H1 (cell line): ENCODE data around the gene CLDN7. TPM values are rescaled to one million over a fixed set of nuclear protein-coding genes. Genes with fewer than 3 reads are reported as not detected.

Experiments used
- CTCF ChIA-PET: fragments of 300-600 bp; sonication (Branson Sonifier 250); formaldehyde crosslinking; loops from one replicate; lab custom pipeline; 2021; ENCODE audit not compliant: partially characterized antibody; lab: Charles Lee
- POLR2A ChIA-PET: fragments of 300-600 bp; sonication (Branson Sonifier 250); formaldehyde crosslinking; loops from one replicate; lab custom pipeline; 2021; ENCODE audit warnings: inconsistent platforms; ENCODE audit not compliant: partially characterized antibody; lab: Charles Lee
- DNase-seq, 2 experiments: peaks; one replicate each; pipeline versions ENCODE4 v3.0.0 to v3.0.0-alpha.2; 2010 to 2022; ENCODE audit warnings: low spot score in 2 of 2, low read depth in 1 of 2, mixed read lengths in 1 of 2
- FAIRE-seq: peaks from 2 replicates; lab custom pipeline; 2011; peaks lifted over from hg19 to GRCh38; lab: Jason Lieb, UNC
- H2AFZ ChIP-seq: 2 replicates; pipeline ENCODE4 v1.8.1; 2012; ENCODE audit warnings: low read length, inconsistent platforms
- H2AK5ac ChIP-seq: 2 replicates; pipeline ENCODE4 v1.6.1; 2013; ENCODE audit warnings: low read depth, low read length
- H2BK120ac ChIP-seq: replicated peaks from 2 replicates; pipeline ENCODE3; 2013; ENCODE audit warnings: low read depth, low read length, inconsistent platforms
- H2BK12ac ChIP-seq: 2 replicates; pipeline ENCODE4 v1.6.1; 2013; ENCODE audit warnings: low read depth, low read length
- H2BK15ac ChIP-seq: 2 replicates; pipeline ENCODE4 v1.6.1; 2013; ENCODE audit warnings: low read length
- H2BK20ac ChIP-seq: 2 replicates; pipeline ENCODE4 v1.6.1; 2013; ENCODE audit warnings: low read length
- H2BK5ac ChIP-seq: 2 replicates; pipeline ENCODE4 v1.6.1; 2013; ENCODE audit warnings: low read depth, low read length
- H3K14ac ChIP-seq: 2 replicates; pipeline ENCODE4 v1.6.1; 2013; ENCODE audit warnings: inconsistent platforms; ENCODE audit not compliant: insufficient read length
- H3K18ac ChIP-seq: 2 replicates; pipeline ENCODE4 v1.6.1; 2013; ENCODE audit warnings: low read length; ENCODE audit errors: extremely low read depth
- H3K23ac ChIP-seq: 2 replicates; pipeline ENCODE4 v1.6.1; 2013; ENCODE audit warnings: inconsistent platforms; ENCODE audit not compliant: insufficient read length
- H3K23me2 ChIP-seq: 2 replicates; pipeline ENCODE4 v1.6.1; 2013; ENCODE audit warnings: low read depth, low read length
- H3K27ac ChIP-seq: 2 replicates; pipeline ENCODE4 v1.6.1; 2011; ENCODE audit warnings: low read depth, low read length, inconsistent platforms
- H3K27me3 ChIP-seq, 4 experiments: replicated peaks in 1 of 4; 1 replicate in 1 of 4; 2 replicates in 3 of 4; pipeline versions ENCODE4 v1.6.1 to v1.8.1; 2011 to 2013; ENCODE audit warnings: low read length in 3 of 4, mild to moderate bottlenecking in 3 of 4, inconsistent platforms in 2 of 4, mixed read lengths in 2 of 4, moderate library complexity in 1 of 4; ENCODE audit not compliant: control insufficient read depth in 3 of 4, insufficient read depth in 3 of 4; ENCODE audit errors: extremely low read depth in 1 of 4
- H3K36me3 ChIP-seq, 4 experiments: 2 replicates each; pipeline versions ENCODE4 v1.6.1 to v1.8.1; 2011 to 2013; ENCODE audit warnings: mild to moderate bottlenecking in 4 of 4, low read length in 3 of 4, moderate library complexity in 2 of 4, control low read depth in 1 of 4, inconsistent platforms in 1 of 4; ENCODE audit not compliant: insufficient read depth in 4 of 4, control insufficient read depth in 2 of 4
- H3K4ac ChIP-seq: replicated peaks from 2 replicates; pipeline ENCODE3; 2013; ENCODE audit warnings: low read length, low read depth, mixed read lengths, inconsistent platforms; ENCODE audit not compliant: insufficient read length
- H3K4me1 ChIP-seq, 4 experiments: replicated peaks in 1 of 4; 1 replicate in 1 of 4; 2 replicates in 3 of 4; pipeline versions ENCODE4 v1.6.1 to v1.8.1; 2011 to 2013; ENCODE audit warnings: low read length in 3 of 4, inconsistent platforms in 2 of 4, mixed read lengths in 1 of 4; ENCODE audit not compliant: insufficient read depth in 4 of 4, control insufficient read depth in 3 of 4
- H3K4me2 ChIP-seq, 2 experiments: 2 replicates each; pipeline versions ENCODE4 v1.6.1 to v1.8.1; 2011 to 2013; ENCODE audit warnings: low read depth in 2 of 2, low read length in 2 of 2, control low read depth in 1 of 2, inconsistent platforms in 1 of 2, mild to moderate bottlenecking in 1 of 2; ENCODE audit not compliant: insufficient read depth in 1 of 2
- H3K4me3 ChIP-seq, 4 experiments: fragments of 200-600, 300-600 bp in 1 of 4; sonication (generic), shearing (Covaris generic), sonication (Bioruptor Twin) in 1 of 4; 2 replicates each; pipeline versions ENCODE4 v1.5.1 to v1.8.1; 2011 to 2016; ENCODE audit warnings: low read length in 4 of 4, low read depth in 3 of 4, control low read depth in 2 of 4, inconsistent platforms in 2 of 4, mild to moderate bottlenecking in 2 of 4, mixed read lengths in 1 of 4, moderate library complexity in 1 of 4; ENCODE audit not compliant: insufficient read depth in 2 of 4; ENCODE audit errors: extremely low read depth in 1 of 4
- H3K56ac ChIP-seq: replicated peaks from 2 replicates; pipeline ENCODE3; 2013; ENCODE audit warnings: low read depth, mild to moderate bottlenecking, mixed read lengths, low read length, inconsistent platforms; ENCODE audit not compliant: insufficient read length
- H3K79me1 ChIP-seq: 2 replicates; pipeline ENCODE4 v1.6.1; 2013; ENCODE audit warnings: low read depth, low read length, control low read depth
- H3K79me2 ChIP-seq, 2 experiments: 2 replicates each; pipeline versions ENCODE4 v1.6.1 to v1.8.1; 2012 to 2013; ENCODE audit warnings: low read length in 2 of 2, mild to moderate bottlenecking in 2 of 2, inconsistent platforms in 1 of 2; ENCODE audit not compliant: insufficient read depth in 2 of 2, control insufficient read depth in 1 of 2
- H3K9ac ChIP-seq, 4 experiments: replicated peaks in 1 of 4; 1 replicate in 1 of 4; 2 replicates in 3 of 4; pipeline versions ENCODE4 v1.6.1 to v1.8.1; 2011 to 2013; ENCODE audit warnings: low read depth in 3 of 4, low read length in 3 of 4, control low read depth in 2 of 4, mild to moderate bottlenecking in 2 of 4, moderate library complexity in 2 of 4, inconsistent platforms in 1 of 4; ENCODE audit errors: extremely low read depth in 1 of 4
- H3K9me3 ChIP-seq, 2 experiments: 2 replicates each; pipeline versions ENCODE4 v1.6.1 to v1.8.1; 2012 to 2013; ENCODE audit warnings: mild to moderate bottlenecking in 2 of 2, moderate library complexity in 2 of 2, control low read depth in 1 of 2, inconsistent platforms in 1 of 2, low read depth in 1 of 2, low read length in 1 of 2, mixed read lengths in 1 of 2; ENCODE audit not compliant: insufficient read depth in 2 of 2
- H4K20me1 ChIP-seq, 2 experiments: replicated peaks in 1 of 2; 2 replicates each; pipeline versions ENCODE3 to v1.8.1; 2011 to 2013; ENCODE audit warnings: inconsistent platforms in 2 of 2, low read length in 2 of 2, mild to moderate bottlenecking in 1 of 2; ENCODE audit not compliant: insufficient read depth in 2 of 2, control insufficient read depth in 1 of 2
- H4K5ac ChIP-seq: 2 replicates; pipeline ENCODE4 v1.6.1; 2013; ENCODE audit warnings: low read length, low read depth, mixed read lengths, inconsistent platforms; ENCODE audit not compliant: insufficient read length
- H4K8ac ChIP-seq: 2 replicates; pipeline ENCODE4 v1.8.0; 2013; ENCODE audit warnings: mild to moderate bottlenecking, moderate library complexity, low read length, inconsistent platforms; ENCODE audit not compliant: insufficient read depth; ENCODE audit errors: extremely low read depth
- H4K91ac ChIP-seq: replicated peaks from 2 replicates; pipeline ENCODE3; 2013; ENCODE audit warnings: low read length, mixed read lengths, inconsistent platforms; ENCODE audit not compliant: insufficient read length
- E2F6 ChIP-seq: IDR thresholded peaks from 2 replicates; pipeline ENCODE4 v1.6.1; 2012; ENCODE audit warnings: inconsistent platforms
- EGR1 ChIP-seq: IDR thresholded peaks from 2 replicates; pipeline ENCODE4 v1.6.1; 2011; ENCODE audit warnings: low read depth, low read length, borderline replicate concordance
- POU5F1 ChIP-seq: IDR thresholded peaks from 2 replicates; pipeline ENCODE4 v1.6.1; 2011; ENCODE audit warnings: low read depth, mild to moderate bottlenecking, low read length, moderate library complexity
- RBBP5 ChIP-seq: IDR thresholded peaks from 2 replicates; pipeline ENCODE4 v1.7.1; 2012; ENCODE audit warnings: low read depth, mild to moderate bottlenecking, inconsistent platforms, low read length, moderate library complexity, borderline replicate concordance
- RFX5 ChIP-seq: IDR thresholded peaks from 2 replicates; pipeline ENCODE4 v1.6.1; 2011; ENCODE audit warnings: low read depth, low read length, improper control_type of control experiment, borderline replicate concordance
- SIN3A ChIP-seq, 2 experiments: IDR thresholded peaks in 1 of 2; conservative IDR thresholded peaks in 1 of 2; 2 replicates each; pipeline ENCODE4 v1.6.1; 2011 to 2012; ENCODE audit warnings: low read length in 2 of 2, improper control_type of control experiment in 1 of 2, low read depth in 1 of 2, mild to moderate bottlenecking in 1 of 2
- TCF12 ChIP-seq: IDR thresholded peaks from 2 replicates; pipeline ENCODE4 v1.6.1; 2011; ENCODE audit warnings: low read depth, mild to moderate bottlenecking, low read length
- WGBS, 2 experiments: shearing (Covaris generic) in 1 of 2; methylation state at CpG; one replicate each; pipeline versions ENCODE4 v1.1.6 to v1.1.7; 2013 to 2015; ENCODE audit warnings: low lambda C conversion rate in 2 of 2, mixed read lengths in 2 of 2, inconsistent platforms in 1 of 2, low coverage in 1 of 2, missing lambda C conversion rate in 1 of 2; ENCODE audit not compliant: insufficient replicate concordance in 2 of 2, insufficient coverage in 1 of 2, insufficient read length in 1 of 2; ENCODE audit errors: extremely low coverage in 1 of 2, missing lambda C conversion rate in 1 of 2; 5-methylcytosine and 5-hydroxymethylcytosine counted together
- polyA plus RNA-seq, 7 experiments: library from polyadenylated mRNA; depleted of rRNA in 3 of 7; stranded (reverse) in 5 of 7; unstranded in 2 of 7; fragments of >200 nt in 5 of 7; fragments of 200-250 nt in 2 of 7; gene quantifications; 1 replicate in 5 of 7; 2 replicates in 1 of 7; 4 replicates in 1 of 7; pipeline versions ENCODE4 v1.2.1 to v1.2.3, GENCODE V29; 2011 to 2013; ENCODE audit warnings: missing spikeins in 2 of 7, mixed read lengths in 2 of 7
- total RNA-seq: library from RNA; stranded (reverse); fragmentation: NEBNext Ultra II Directional; extraction: Animal tissue kit (Norgen Biotek cat#: 25700); gene quantifications from 2 replicates; pipeline ENCODE4 v1.2.1, GENCODE V29; 2021

CLDN7 gene
- total and polyA plus RNA-seq, 2 of the 8 experiments (the other 6 are each of a cell fraction or from before 2014, with no cell fraction given) = 118 to 119 TPM

GRCh38 chr17:7284911-7285310 lies 22.6 kb upstream of the CLDN7 start:
- WGBS, 2 experiments = 92% methylated on average over 14 of the region's 16 CpGs; no CpG with 5 or more reads in 1 of the 2 experiments
- FAIRE-seq = no peak
- H3K4me3 ChIP-seq = no peak overlapping the region
- H2AFZ ChIP-seq = no peak overlapping the region
- H3K27me3 ChIP-seq = peaks cover 0 to 13% (median 7%) of the 10 kb centered on the region in 4 experiments; a peak in 6 of 7 replicates
- POLR2A ChIA-PET = interaction anchor here (0.8 to 4.0 kb wide), 13 partner anchors 8 to 132 kb away, joined by 3 to 22 read pairs (median 7); partner anchors contain the start of genes ACAP1, DVL2 and GPS2
- no peak overlapping the region for H3K27ac ChIP-seq
- no peak overlapping the region; the same call in 1 of the 2 replicates for H4K8ac ChIP-seq
- no peaks in the 10 kb centered on the region for H3K79me1 ChIP-seq
- TF ChIP-seq POU5F1 (no peak), RBBP5 (no peak), EGR1 (no peak), TCF12 (no peak), RFX5 (no peak), E2F6 (no peak), SIN3A (conservative IDR thresholded peaks at IDR 0.05 in 1 of 2, IDR thresholded peaks at IDR 0.05 in 1 of 2; ENCODE audit: low read depth in 1 of 2, low read length in 2 of 2) (no peak)
- H3K9me3 ChIP-seq = no peaks in the 10 kb centered on the region
- CTCF ChIA-PET = interaction anchor here (0.7 to 3.7 kb wide), 5 partner anchors 11 to 107 kb away, joined by 3 to 17 read pairs (median 3); partner anchors contain the start of gene ACAP1
- H2BK5ac ChIP-seq = no peak overlapping the region
- H2AK5ac ChIP-seq = no peak overlapping the region
- no peak overlapping the region for H3K4me2 ChIP-seq
- H3K4ac ChIP-seq = no peak overlapping the region
- H4K91ac ChIP-seq = no peak overlapping the region
- no peak overlapping the region for H3K23ac ChIP-seq
- H2BK15ac ChIP-seq = no peak overlapping the region
- H3K56ac ChIP-seq = no peak overlapping the region
- H3K9ac ChIP-seq = no peak overlapping the region
- no peak overlapping the region for H2BK20ac ChIP-seq
- H3K18ac ChIP-seq = no peak overlapping the region
- H3K79me2 ChIP-seq = no peaks in the 10 kb centered on the region
- no peak for DNase-seq
- H2BK12ac ChIP-seq = no peak overlapping the region
- H3K14ac ChIP-seq = no peak overlapping the region
- H4K5ac ChIP-seq = no peak overlapping the region
- H4K20me1 ChIP-seq = peaks cover 0 to 7% of the 10 kb centered on the region in 2 experiments
- peaks cover 0 to 15% (median 12%) of the 10 kb centered on the region in 4 experiments; a peak in 6 of 7 replicates for H3K4me1 ChIP-seq
- no peak overlapping the region for H2BK120ac ChIP-seq
- H3K36me3 ChIP-seq = peaks cover 0 to 6% (median 3%) of the 10 kb centered on the region in 4 experiments; a peak in 3 of 8 replicates
- peaks cover 11% of the 10 kb centered on the region for H3K23me2 ChIP-seq
